Naive thymus-derived CD4-positive, alpha-beta T cell (primary cell): Measurements from ENCODE around the gene TRMT10A. TPM values are rescaled to one million over a fixed set of nuclear protein-coding genes. Genes with fewer than 3 reads are reported as not detected.

Source experiments
- ATAC-seq: fragments of 150-1000 bp; cut with Tn5 transposase; 2 replicates; pipeline ENCODE4 v1.10.0; 2021; ENCODE audit warnings: mild to moderate bottlenecking, moderate library complexity
- CTCF ChIA-PET: fragments of 350-600 bp; sonication (Branson Sonifier 250); formaldehyde crosslinking; loops from one replicate; lab custom pipeline; 2021; ENCODE audit warnings: antibody characterized with exemption; lab: Charles Lee
- POLR2A ChIA-PET: fragments of 350-600 bp; sonication (Branson Sonifier 250); formaldehyde crosslinking; loops from one replicate; lab custom pipeline; 2021; ENCODE audit warnings: antibody characterized with exemption, inconsistent platforms; lab: Charles Lee
- DNase-seq, 9 donors: peaks; one replicate each; pipeline versions ENCODE4 v3.0.0 to v3.0.0-alpha.2; 2020 to 2022; ENCODE audit warnings: mixed read lengths in 1 of 9
- H3K27ac ChIP-seq: one replicate; pipeline ENCODE4 v1.7.0; 2013; ENCODE audit warnings: mild to moderate bottlenecking, low read depth, low read length, moderate library complexity
- H3K27me3 ChIP-seq, 2 donors: one replicate each; pipeline ENCODE4 v1.7.0; 2013; ENCODE audit warnings: low read length in 2 of 2, mild to moderate bottlenecking in 2 of 2, moderate library complexity in 2 of 2; ENCODE audit not compliant: control insufficient read depth in 2 of 2, insufficient read depth in 2 of 2
- H3K36me3 ChIP-seq, 3 experiments: 1 replicate in 2 of 3; 2 replicates in 1 of 3; pipeline ENCODE4 v1.7.0; 2013; ENCODE audit warnings: low read length in 3 of 3, mild to moderate bottlenecking in 3 of 3, moderate library complexity in 1 of 3; ENCODE audit not compliant: insufficient read depth in 3 of 3, control insufficient read depth in 2 of 3
- H3K4me1 ChIP-seq, 2 donors: one replicate each; pipeline ENCODE4 v1.7.0; 2013; ENCODE audit warnings: low read length in 2 of 2, mild to moderate bottlenecking in 2 of 2, moderate library complexity in 1 of 2; ENCODE audit not compliant: control insufficient read depth in 2 of 2, insufficient read depth in 2 of 2
- H3K4me3 ChIP-seq: 2 replicates; pipeline ENCODE4 v1.7.0; 2013; ENCODE audit warnings: mild to moderate bottlenecking, low read length
- H3K9me3 ChIP-seq, 3 experiments: 1 replicate in 2 of 3; 2 replicates in 1 of 3; pipeline ENCODE4 v1.7.0; 2013; ENCODE audit warnings: low read length in 3 of 3; ENCODE audit not compliant: control insufficient read depth in 2 of 3
- H3K27ac Mint-ChIP-seq, 9 donors: one replicate each; pipeline ENCODE4 v1.8.0; 2020 to 2022; ENCODE audit warnings: mixed read lengths in 9 of 9, mild to moderate bottlenecking in 8 of 9, moderate library complexity in 5 of 9, inconsistent platforms in 2 of 9
- H3K27me3 Mint-ChIP-seq, 5 donors: one replicate each; pipeline ENCODE4 v1.8.0; 2021 to 2022; ENCODE audit warnings: mixed read lengths in 5 of 5, mild to moderate bottlenecking in 1 of 5
- H3K36me3 Mint-ChIP-seq, 5 donors: one replicate each; pipeline ENCODE4 v1.8.0; 2020 to 2022; ENCODE audit warnings: mixed read lengths in 5 of 5, mild to moderate bottlenecking in 3 of 5, inconsistent platforms in 1 of 5
- H3K4me1 Mint-ChIP-seq, 7 donors: one replicate each; pipeline ENCODE4 v1.8.0; 2020 to 2022; ENCODE audit warnings: mixed read lengths in 7 of 7, mild to moderate bottlenecking in 3 of 7, inconsistent platforms in 1 of 7
- H3K4me3 Mint-ChIP-seq, 10 donors: one replicate each; pipeline ENCODE4 v1.8.0; 2020 to 2022; ENCODE audit warnings: mild to moderate bottlenecking in 10 of 10, mixed read lengths in 10 of 10, moderate library complexity in 6 of 10, inconsistent platforms in 2 of 10
- H3K9me3 Mint-ChIP-seq, 11 donors: one replicate each; pipeline ENCODE4 v1.8.0; 2020 to 2022; ENCODE audit warnings: mixed read lengths in 11 of 11, mild to moderate bottlenecking in 4 of 11, inconsistent platforms in 1 of 11, moderate library complexity in 1 of 11
- intact Hi-C, 2 donors: fragments of 100-400 bp; cut with micrococcal nuclease; formaldehyde crosslinking; loops; one replicate each; pipeline ENCODE4 v1.15.1; 2023
- polyA plus RNA-seq, 2 donors: library from polyadenylated mRNA; unstranded; fragments of 300-500 nt; fragmentation: Illumina TruSeq; gene quantifications; one replicate each; pipeline ENCODE4 v1.2.3, GENCODE V29; 2021
- total RNA-seq, 6 experiments: library from RNA in 5 of 6; stranded (reverse) in 5 of 6; gene quantifications; 1 replicate in 5 of 6; 2 replicates in 1 of 6; pipeline ENCODE4 v1.2.3 and lab custom pipeline; 2021 to 2026

Gene TRMT10A
- total and polyA plus RNA-seq, 7 experiments from 2014 or later, result 3.9 to 9.1 (median 5.6) TPM

- Mint-ChIP-seq H3K4me1 (peaks cover 0 to 2% (median 0%) of the 10 kb centered on the region in 7 donors), H3K4me3 (no peak overlapping the region), H3K9me3 (no peaks in the 10 kb centered on the region), H3K27ac (no peak overlapping the region), H3K27me3 (no peaks in the 10 kb centered on the region), H3K36me3 (no peaks in the 10 kb centered on the region)
- DNase-seq (no peak), ATAC-seq (no peak)
- no peaks in the 10 kb centered on the region for H3K36me3 ChIP-seq
- no peaks in the 10 kb centered on the region for H3K27me3 ChIP-seq
- intact Hi-C loops, result no loop called here
- no peaks in the 10 kb centered on the region for H3K9me3 ChIP-seq
- ChIA-PET CTCF (no interaction called here), POLR2A (no interaction called here)
- H3K4me3 ChIP-seq, result no peak overlapping the region
- no peak overlapping the region for H3K27ac ChIP-seq
- H3K4me1 ChIP-seq, result no peaks in the 10 kb centered on the region
Measured at GRCh38 chr4:99594818-99595217, 31.0 kb upstream of the TRMT10A start.

- peaks cover 0 to 3% (median 0%) of the 10 kb centered on the region in 5 donors for H3K27me3 Mint-ChIP-seq
- no peak overlapping the region for H3K27ac Mint-ChIP-seq
- H3K4me3 Mint-ChIP-seq, result no peak overlapping the region
- no peaks in the 10 kb centered on the region for H3K9me3 ChIP-seq
- peaks cover 0 to 2% (median 0%) of the 10 kb centered on the region in 7 donors for H3K4me1 Mint-ChIP-seq
- H3K9me3 Mint-ChIP-seq, result no peaks in the 10 kb centered on the region
- CTCF ChIA-PET, result no interaction called here
- POLR2A ChIA-PET, result no interaction called here
- H3K27me3 ChIP-seq, result no peaks in the 10 kb centered on the region
- ATAC-seq (no peak), DNase-seq (no peak)
- no peak overlapping the region for H3K27ac ChIP-seq
- no peaks in the 10 kb centered on the region for H3K36me3 ChIP-seq
- no peak overlapping the region for H3K4me3 ChIP-seq
- no peaks in the 10 kb centered on the region for H3K4me1 ChIP-seq
- H3K36me3 Mint-ChIP-seq, result no peaks in the 10 kb centered on the region
- intact Hi-C loops, result no loop called here
Measured at GRCh38 chr4:99593781-99594641, 30.2 kb upstream of the TRMT10A start.

- H3K4me3 Mint-ChIP-seq, result no peak overlapping the region
- no peak overlapping the region for H3K27ac ChIP-seq
- POLR2A ChIA-PET, result no interaction called here
- H3K27me3 Mint-ChIP-seq, result peaks cover 0 to 8% (median 0%) of the 10 kb centered on the region in 5 donors
- H3K36me3 ChIP-seq, result no peaks in the 10 kb centered on the region
- no peak for DNase-seq
- no peaks in the 10 kb centered on the region for H3K9me3 Mint-ChIP-seq
- no peaks in the 10 kb centered on the region for H3K27me3 ChIP-seq
- H3K4me1 Mint-ChIP-seq, result peaks cover 0 to 2% (median 0%) of the 10 kb centered on the region in 7 donors
- no peaks in the 10 kb centered on the region for H3K36me3 Mint-ChIP-seq
- no peaks in the 10 kb centered on the region for H3K9me3 ChIP-seq
- no peak overlapping the region for H3K4me3 ChIP-seq
- ATAC-seq, result no peak
- no peaks in the 10 kb centered on the region for H3K4me1 ChIP-seq
- intact Hi-C loops, result no loop called here
- H3K27ac Mint-ChIP-seq, result no peak overlapping the region
- CTCF ChIA-PET, result no interaction called here
Measured at GRCh38 chr4:99591757-99592156, 27.9 kb upstream of the TRMT10A start.

GRCh38 chr4:99587803-99588202, 24.0 kb upstream of the TRMT10A start:
- Mint-ChIP-seq H3K4me3 (no peak overlapping the region), H3K4me1 (peaks cover 0 to 2% (median 0%) of the 10 kb centered on the region in 7 donors), H3K27me3 (peaks cover 2 to 21% (median 8%) of the 10 kb centered on the region in 5 donors), H3K9me3 (no peaks in the 10 kb centered on the region), H3K36me3 (no peaks in the 10 kb centered on the region), H3K27ac (no peak overlapping the region)
- Histone ChIP-seq H3K4me3 (no peak overlapping the region), H3K9me3 (no peaks in the 10 kb centered on the region), H3K27me3 (peaks cover 0 to 2% of the 10 kb centered on the region in 2 donors), H3K36me3 (no peaks in the 10 kb centered on the region), H3K27ac (no peak overlapping the region), H3K4me1 (no peaks in the 10 kb centered on the region)
- CTCF ChIA-PET, result no interaction called here
- POLR2A ChIA-PET, result no interaction called here
- no peak for DNase-seq
- intact Hi-C loops, result no loop called here
- no peak for ATAC-seq

- no peak for DNase-seq
- POLR2A ChIA-PET, result no interaction called here
- H3K9me3 Mint-ChIP-seq, result no peaks in the 10 kb centered on the region
Measured at GRCh38 chr4:99587309-99587708, 23.5 kb upstream of the TRMT10A start.

GRCh38 chr4:99586797-99587196, 23.0 kb upstream of the TRMT10A start:
- H3K27ac ChIP-seq, result no peak overlapping the region
- no peaks in the 10 kb centered on the region for H3K36me3 Mint-ChIP-seq
- H3K27me3 Mint-ChIP-seq, result peaks cover 5 to 31% (median 18%) of the 10 kb centered on the region in 5 donors
- H3K27ac Mint-ChIP-seq, result no peak overlapping the region
- no peak for ATAC-seq
- POLR2A ChIA-PET, result no interaction called here
- H3K4me1 ChIP-seq, result no peaks in the 10 kb centered on the region
- peaks cover 0 to 2% of the 10 kb centered on the region in 2 donors for H3K27me3 ChIP-seq
- H3K4me1 Mint-ChIP-seq, result peaks cover 0 to 2% (median 0%) of the 10 kb centered on the region in 7 donors
- no peak overlapping the region for H3K4me3 ChIP-seq
- CTCF ChIA-PET, result no interaction called here
- no peak for DNase-seq
- H3K4me3 Mint-ChIP-seq, result no peak overlapping the region
- no peaks in the 10 kb centered on the region for H3K9me3 Mint-ChIP-seq
- no peaks in the 10 kb centered on the region for H3K9me3 ChIP-seq
- intact Hi-C loops, result no loop called here
- H3K36me3 ChIP-seq, result no peaks in the 10 kb centered on the region

More at GRCh38 chr4:99587309-99587708, 23.5 kb upstream of the TRMT10A start:
- CTCF ChIA-PET, result no interaction called here
- Histone ChIP-seq H3K27ac (no peak overlapping the region), H3K27me3 (peaks cover 0 to 2% of the 10 kb centered on the region in 2 donors), H3K4me1 (no peaks in the 10 kb centered on the region), H3K9me3 (no peaks in the 10 kb centered on the region), H3K4me3 (no peak overlapping the region), H3K36me3 (no peaks in the 10 kb centered on the region)
- Mint-ChIP-seq H3K27me3 (peaks cover 5 to 25% (median 13%) of the 10 kb centered on the region in 5 donors), H3K36me3 (no peaks in the 10 kb centered on the region), H3K4me3 (no peak overlapping the region), H3K4me1 (peaks cover 0 to 2% (median 0%) of the 10 kb centered on the region in 7 donors), H3K27ac (no peak overlapping the region)
- intact Hi-C loops, result no loop called here
- no peak for ATAC-seq

GRCh38 chr4:99586322-99586721, 22.5 kb upstream of the TRMT10A start:
- Mint-ChIP-seq H3K27me3 (peaks cover 10 to 35% (median 23%) of the 10 kb centered on the region in 5 donors), H3K27ac (no peak overlapping the region), H3K36me3 (no peaks in the 10 kb centered on the region), H3K9me3 (no peaks in the 10 kb centered on the region), H3K4me1 (no peaks in the 10 kb centered on the region), H3K4me3 (no peak overlapping the region)
- CTCF ChIA-PET, result no interaction called here
- Histone ChIP-seq H3K4me1 (no peaks in the 10 kb centered on the region), H3K27ac (no peak overlapping the region), H3K4me3 (no peak overlapping the region), H3K9me3 (no peaks in the 10 kb centered on the region), H3K36me3 (no peaks in the 10 kb centered on the region), H3K27me3 (peaks cover 0 to 2% of the 10 kb centered on the region in 2 donors)
- no peak for DNase-seq
- ATAC-seq, result no peak
- POLR2A ChIA-PET, result no interaction called here
- intact Hi-C loops, result no loop called here
